ENCODE results near the gene ADCY9.
A peak's percentile ranks its signal among the peaks of the same experiment; 100 is the strongest.
"Not testable (repeated sequence)": the region's sequence is repeated elsewhere in the genome, so short reads cannot be mapped to it uniquely, and the experiment has no call there.

Gene ADCY9

GRCh38 chr16:4116325-4117249 lies at the start of gene ADCY9:
ADCY9 (minus strand) TSS chr16:4116442; CDS start chr16:4115442, 1,000 bp downstream.
- peak; percentile 80 for DNase-seq (ENCODE audit: low spot score)

GRCh38 chr16:4160658-4161430 lies 44.6 kb upstream of the ADCY9 start:
- DNase-seq (ENCODE audit: low spot score) = no peak

- DNase-seq (ENCODE audit: low spot score) = no peak
Measured at GRCh38 chr16:4159726-4160125, 43.5 kb upstream of the ADCY9 start.

GRCh38 chr16:4158143-4159093 lies 42.2 kb upstream of the ADCY9 start:
- no peak for DNase-seq (ENCODE audit: low spot score)

GRCh38 chr16:4157376-4157825 lies 41.2 kb upstream of the ADCY9 start:
- no peak for DNase-seq (ENCODE audit: low spot score)

GRCh38 chr16:4156503-4156902 lies 40.3 kb upstream of the ADCY9 start:
- not testable (repeated sequence) for DNase-seq (ENCODE audit: low spot score)

GRCh38 chr16:4153364-4153763 lies 37.1 kb upstream of the ADCY9 start:
- DNase-seq (ENCODE audit: low spot score) = not testable (repeated sequence)

GRCh38 chr16:4152267-4152666 lies 36.0 kb upstream of the ADCY9 start:
- DNase-seq (ENCODE audit: low spot score) = no peak

- DNase-seq (ENCODE audit: low spot score) = no peak
Measured at GRCh38 chr16:4147236-4147635, 31.0 kb upstream of the ADCY9 start.

- no peak for DNase-seq (ENCODE audit: low spot score)
Measured at GRCh38 chr16:4142268-4142667, 26.0 kb upstream of the ADCY9 start.

- DNase-seq (ENCODE audit: low spot score) = no peak
Measured at GRCh38 chr16:4141604-4142003, 25.4 kb upstream of the ADCY9 start.

GRCh38 chr16:4140652-4141051 lies 24.4 kb upstream of the ADCY9 start:
- DNase-seq (ENCODE audit: low spot score) = peak; percentile 54

GRCh38 chr16:4139968-4140367 lies 23.7 kb upstream of the ADCY9 start:
- DNase-seq (ENCODE audit: low spot score) = no peak

GRCh38 chr16:4138713-4139112 lies 22.5 kb upstream of the ADCY9 start:
- no peak for DNase-seq (ENCODE audit: low spot score)

- no peak for DNase-seq (ENCODE audit: low spot score)
Measured at GRCh38 chr16:4137438-4137837, 21.2 kb upstream of the ADCY9 start.

- peak; percentile 92 for DNase-seq (ENCODE audit: low spot score)
Measured at GRCh38 chr16:4136229-4136813, 20.1 kb upstream of the ADCY9 start.

GRCh38 chr16:4135537-4135936 lies 19.3 kb upstream of the ADCY9 start:
- no peak for DNase-seq (ENCODE audit: low spot score)

GRCh38 chr16:4133897-4134372 lies 17.7 kb upstream of the ADCY9 start:
- DNase-seq (ENCODE audit: low spot score) = no peak

GRCh38 chr16:4131621-4132020 lies 15.4 kb upstream of the ADCY9 start:
- DNase-seq (ENCODE audit: low spot score) = no peak

- no peak for DNase-seq (ENCODE audit: low spot score)
Measured at GRCh38 chr16:4124535-4125294, 8.5 kb upstream of the ADCY9 start.
